H9 (cell line): Measurements from ENCODE around the gene DTNBP1. TPM values are rescaled to one million over a fixed set of nuclear protein-coding genes. Genes with fewer than 3 reads are reported as not detected.
A peak's percentile ranks its signal among the peaks of the same experiment; 100 is the strongest.

Experiments used
- DNase-seq: peaks from one replicate; pipeline ENCODE4 v3.0.0-alpha.2; 2017
- H2AFZ ChIP-seq: one replicate; pipeline ENCODE4 v1.6.1; 2013; ENCODE audit warnings: mild to moderate bottlenecking, low read length, control low read depth, moderate library complexity
- H2AK5ac ChIP-seq: 2 replicates; pipeline ENCODE4 v1.6.1; 2013; ENCODE audit warnings: low read length, control low read depth, mixed read lengths; ENCODE audit not compliant: insufficient read length
- H2BK120ac ChIP-seq: one replicate; pipeline ENCODE4 v1.6.1; 2013; ENCODE audit warnings: low read depth, mild to moderate bottlenecking, low read length, control low read depth, inconsistent platforms; ENCODE audit not compliant: poor library complexity, severe bottlenecking
- H2BK12ac ChIP-seq: 2 replicates; pipeline ENCODE4 v1.6.1; 2013; ENCODE audit warnings: low read length, control low read depth, mixed read lengths, low read depth; ENCODE audit not compliant: insufficient read length
- H2BK15ac ChIP-seq: 2 replicates; pipeline ENCODE4 v1.6.1; 2013; ENCODE audit warnings: low read depth, low read length, control low read depth
- H2BK20ac ChIP-seq: one replicate; pipeline ENCODE4 v1.6.1; 2013; ENCODE audit warnings: low read depth, mild to moderate bottlenecking, low read length, control low read depth, inconsistent platforms; ENCODE audit not compliant: poor library complexity, severe bottlenecking
- H2BK5ac ChIP-seq: 2 replicates; pipeline ENCODE4 v1.6.1; 2013; ENCODE audit warnings: low read length, control low read depth, mixed read lengths; ENCODE audit not compliant: insufficient read length
- H3K14ac ChIP-seq: 2 replicates; pipeline ENCODE4 v1.6.1; 2013; ENCODE audit warnings: low read length, control low read depth; ENCODE audit not compliant: insufficient read depth
- H3K18ac ChIP-seq: 2 replicates; pipeline ENCODE4 v1.6.1; 2013; ENCODE audit warnings: low read depth, mild to moderate bottlenecking, mixed read lengths, low read length, control low read depth; ENCODE audit not compliant: insufficient read length
- H3K23ac ChIP-seq: 2 replicates; pipeline ENCODE4 v1.6.1; 2013; ENCODE audit warnings: low read length, control low read depth, mixed read lengths, low read depth; ENCODE audit not compliant: insufficient read length
- H3K23me2 ChIP-seq: 2 replicates; pipeline ENCODE4 v1.6.1; 2013; ENCODE audit warnings: low read depth, mild to moderate bottlenecking, mixed read lengths, low read length, control low read depth; ENCODE audit not compliant: insufficient read length, poor library complexity, severe bottlenecking
- H3K27ac ChIP-seq: 2 replicates; pipeline ENCODE4 v1.5.1; 2013; ENCODE audit warnings: low read length, control low read depth, mixed read lengths, low read depth; ENCODE audit not compliant: insufficient read length
- H3K27me3 ChIP-seq: 2 replicates; pipeline ENCODE4 v1.6.1; 2013; ENCODE audit warnings: low read length, control low read depth, inconsistent platforms; ENCODE audit not compliant: insufficient read depth
- H3K4ac ChIP-seq: 2 replicates; pipeline ENCODE4 v1.6.1; 2013; ENCODE audit warnings: low read depth, mild to moderate bottlenecking, control low read depth, inconsistent platforms, low read length, moderate library complexity
- H3K4me1 ChIP-seq: 2 replicates; pipeline ENCODE4 v1.6.1; 2013; ENCODE audit warnings: low read length, control low read depth, inconsistent platforms; ENCODE audit not compliant: insufficient read depth
- H3K4me2 ChIP-seq: 2 replicates; pipeline ENCODE4 v1.6.1; 2013; ENCODE audit warnings: low read length, control low read depth, mixed read lengths; ENCODE audit not compliant: insufficient read length, insufficient read depth
- H3K56ac ChIP-seq: 2 replicates; pipeline ENCODE4 v1.6.1; 2013; ENCODE audit warnings: low read depth, mild to moderate bottlenecking, mixed read lengths, low read length, control low read depth; ENCODE audit not compliant: insufficient read length
- H3K79me1 ChIP-seq: 2 replicates; pipeline ENCODE4 v1.6.1; 2013; ENCODE audit warnings: low read depth, mild to moderate bottlenecking, moderate library complexity, low read length, control low read depth, inconsistent platforms; ENCODE audit not compliant: insufficient read depth, poor library complexity, severe bottlenecking
- H3K79me2 ChIP-seq: 2 replicates; pipeline ENCODE4 v1.6.1; 2013; ENCODE audit warnings: low read length, control low read depth, inconsistent platforms; ENCODE audit not compliant: insufficient read depth
- H3K9ac ChIP-seq: 2 replicates; pipeline ENCODE4 v1.6.1; 2013; ENCODE audit warnings: low read length, control low read depth, mixed read lengths; ENCODE audit not compliant: insufficient read length; ENCODE audit errors: extremely low read depth
- H3K9me3 ChIP-seq: one replicate; pipeline ENCODE4 v1.6.1; 2013; ENCODE audit warnings: low read depth, low read length, inconsistent platforms; ENCODE audit not compliant: control insufficient read depth
- H3T11ph ChIP-seq: one replicate; pipeline ENCODE4 v1.6.1; 2013; ENCODE audit warnings: mild to moderate bottlenecking, low read length, control low read depth, inconsistent platforms
- H4K20me1 ChIP-seq: one replicate; pipeline ENCODE4 v1.6.1; 2013; ENCODE audit not compliant: control insufficient read depth, insufficient read length, insufficient read depth
- H4K5ac ChIP-seq: 2 replicates; pipeline ENCODE4 v1.6.1; 2013; ENCODE audit warnings: low read depth, mild to moderate bottlenecking, mixed read lengths, low read length, control low read depth; ENCODE audit not compliant: insufficient read length
- H4K8ac ChIP-seq: replicated peaks from 2 replicates; pipeline ENCODE4 v1.6.1; 2013; ENCODE audit warnings: low read length, control low read depth, mixed read lengths, low read depth; ENCODE audit not compliant: insufficient read length
- H4K91ac ChIP-seq: 2 replicates; pipeline ENCODE4 v1.6.1; 2013; ENCODE audit warnings: low read depth, mild to moderate bottlenecking, moderate library complexity, mixed read lengths, low read length, control low read depth; ENCODE audit not compliant: insufficient read length
- H3K27ac Mint-ChIP-seq, 3 experiments: 2 replicates in 2 of 3; 3 replicates in 1 of 3; pipeline ENCODE4 v1.8.0; 2020 to 2021; ENCODE audit warnings: mixed read lengths in 3 of 3, mild to moderate bottlenecking in 1 of 3, moderate library complexity in 1 of 3
- H3K27me3 Mint-ChIP-seq: 2 replicates; pipeline ENCODE4 v1.8.0; 2021; ENCODE audit warnings: low read depth, mild to moderate bottlenecking, moderate library complexity, mixed read lengths
- H3K36me3 Mint-ChIP-seq, 3 experiments: 2 replicates in 2 of 3; 3 replicates in 1 of 3; pipeline ENCODE4 v1.8.0; 2020 to 2021; ENCODE audit warnings: low read depth in 3 of 3, mixed read lengths in 3 of 3; ENCODE audit not compliant: insufficient read depth in 1 of 3
- H3K4me1 Mint-ChIP-seq, 2 experiments: 2 replicates each; pipeline ENCODE4 v1.8.0; 2020; ENCODE audit warnings: mixed read lengths in 2 of 2
- H3K4me3 Mint-ChIP-seq, 2 experiments: 2 replicates in 1 of 2; 3 replicates in 1 of 2; pipeline ENCODE4 v1.8.0; 2020 to 2021; ENCODE audit warnings: mild to moderate bottlenecking in 2 of 2, mixed read lengths in 2 of 2, moderate library complexity in 1 of 2
- H3K9me3 Mint-ChIP-seq, 2 experiments: 2 replicates in 1 of 2; 3 replicates in 1 of 2; pipeline ENCODE4 v1.8.0; 2020; ENCODE audit warnings: mild to moderate bottlenecking in 2 of 2, mixed read lengths in 2 of 2, moderate library complexity in 1 of 2
- WGBS: extraction: QIAGEN DNeasy Blood & Tissue Kit; methylation state at CpG from one replicate; pipeline ENCODE4 v1.1.7; 2013; ENCODE audit warnings: missing lambda C conversion rate, low lambda C conversion rate, mixed read lengths; ENCODE audit not compliant: insufficient read length; ENCODE audit errors: extremely low coverage; 5-methylcytosine and 5-hydroxymethylcytosine counted together
- total RNA-seq: library from RNA; stranded (reverse); gene quantifications from 2 replicates; pipeline ENCODE4 v1.2.1, GENCODE V29; 2021
- TF ChIP-seq, protein P1 (sequence below): fragments of 200-600 bp; sonication (generic); conservative IDR thresholded peaks from 3 replicates; pipeline ENCODE4 v1.8.0; 2021; ENCODE audit warnings: antibody characterized with exemption, mild to moderate bottlenecking

Gene DTNBP1
- total RNA-seq, 1 experiment from 2014 or later = 12.9 TPM

DNA sequence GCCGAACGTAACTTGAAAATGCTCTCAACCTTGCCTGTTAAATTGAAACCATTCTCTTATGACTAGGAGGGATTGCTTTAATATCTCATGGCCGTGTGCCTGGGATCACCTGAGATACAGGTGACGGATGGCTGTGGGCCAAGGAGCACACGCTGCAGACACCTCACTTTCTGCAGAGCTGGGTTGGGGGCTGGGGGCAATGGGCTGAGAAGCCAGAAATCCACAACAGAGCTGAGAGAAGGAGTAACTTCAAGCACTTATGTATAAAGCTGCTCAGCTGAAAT is 170.9 kb downstream of the DTNBP1 start:
- Histone ChIP-seq H2BK20ac (no peak overlapping the region), H3K56ac (no peak overlapping the region), H3K4me2 (no peak overlapping the region), H3K27me3 (no peaks in the 10 kb centered on the region), H2BK15ac (no peak overlapping the region), H3K79me1 (peaks cover 22% of the 10 kb centered on the region), H2AFZ (no peak overlapping the region), H2BK12ac (no peak overlapping the region), H4K8ac (no peak overlapping the region), H3T11ph (no peak overlapping the region), H3K23ac (no peak overlapping the region), H3K9me3 (no peaks in the 10 kb centered on the region), H3K18ac (no peak overlapping the region), H4K5ac (no peak overlapping the region), H2BK5ac (no peak overlapping the region), H3K23me2 (no peaks in the 10 kb centered on the region), H3K4ac (no peak overlapping the region), H2AK5ac (no peak overlapping the region), H4K91ac (no peak overlapping the region), H3K27ac (no peak overlapping the region), H3K14ac (no peak overlapping the region), H4K20me1 (no peaks in the 10 kb centered on the region), H3K9ac (no peak overlapping the region), H3K4me1 (peaks cover 36% of the 10 kb centered on the region; the same call in 1 of the 2 replicates), H3K79me2 (peaks cover 39% of the 10 kb centered on the region), H2BK120ac (no peak overlapping the region)
- TF ChIP-seq, protein P1, sequence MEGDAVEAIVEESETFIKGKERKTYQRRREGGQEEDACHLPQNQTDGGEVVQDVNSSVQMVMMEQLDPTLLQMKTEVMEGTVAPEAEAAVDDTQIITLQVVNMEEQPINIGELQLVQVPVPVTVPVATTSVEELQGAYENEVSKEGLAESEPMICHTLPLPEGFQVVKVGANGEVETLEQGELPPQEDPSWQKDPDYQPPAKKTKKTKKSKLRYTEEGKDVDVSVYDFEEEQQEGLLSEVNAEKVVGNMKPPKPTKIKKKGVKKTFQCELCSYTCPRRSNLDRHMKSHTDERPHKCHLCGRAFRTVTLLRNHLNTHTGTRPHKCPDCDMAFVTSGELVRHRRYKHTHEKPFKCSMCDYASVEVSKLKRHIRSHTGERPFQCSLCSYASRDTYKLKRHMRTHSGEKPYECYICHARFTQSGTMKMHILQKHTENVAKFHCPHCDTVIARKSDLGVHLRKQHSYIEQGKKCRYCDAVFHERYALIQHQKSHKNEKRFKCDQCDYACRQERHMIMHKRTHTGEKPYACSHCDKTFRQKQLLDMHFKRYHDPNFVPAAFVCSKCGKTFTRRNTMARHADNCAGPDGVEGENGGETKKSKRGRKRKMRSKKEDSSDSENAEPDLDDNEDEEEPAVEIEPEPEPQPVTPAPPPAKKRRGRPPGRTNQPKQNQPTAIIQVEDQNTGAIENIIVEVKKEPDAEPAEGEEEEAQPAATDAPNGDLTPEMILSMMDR = no peak
- H3K4me3 Mint-ChIP-seq = peak overlapping the region; percentile 30 to 45; a peak in 1 of 5 replicates
- no peak for DNase-seq
- H3K4me1 Mint-ChIP-seq = peaks cover 61 to 67% of the 10 kb centered on the region in 2 experiments
- no peak overlapping the region for H3K27ac Mint-ChIP-seq
- peaks cover 52 to 70% (median 61%) of the 10 kb centered on the region in 3 experiments for H3K36me3 Mint-ChIP-seq
- no CpG with 5 or more reads among the region's 5 CpGs for WGBS
- no peaks in the 10 kb centered on the region for H3K9me3 Mint-ChIP-seq
- H3K27me3 Mint-ChIP-seq = no peaks in the 10 kb centered on the region; the same call in none of the 2 replicates
